Left lobe of liver (tissue), 2 donors: ENCODE measurements around the gene COBLL1. TPM values are rescaled to one million over a fixed set of nuclear protein-coding genes. Genes with fewer than 3 reads are reported as not detected.

Experiments
- ATAC-seq: fragments of 200-7000 bp; cut with Tn5 transposase; one replicate; pipeline ENCODE4 v1.9.1; 2020; ENCODE audit warnings: mild to moderate bottlenecking, moderate library complexity
- DNase-seq: peaks from one replicate; pipeline ENCODE4 v3.0.0-alpha.2; 2020; ENCODE audit warnings: low spot score
- total RNA-seq: library from RNA; stranded (reverse); gene quantifications from one replicate; pipeline ENCODE4 v1.2.1, GENCODE V29; 2021
- donor health status: DM: no; HTN: no; CAD: no; lungs with moderate emphysema.
- donor health status: DM: no; HTN: yes; CAD: no.

The COBLL1 gene
- total RNA-seq, 1 donor from 2014 or later: 75.0 TPM

- no peak for ATAC-seq
- no peak for DNase-seq
Observed at GRCh38 chr2:164655336-164655735, 186.3 kb downstream of the COBLL1 start.

- ATAC-seq: no peak
- DNase-seq: no peak
Observed at GRCh38 chr2:164651361-164651760, 190.3 kb downstream of the COBLL1 start.

DNA sequence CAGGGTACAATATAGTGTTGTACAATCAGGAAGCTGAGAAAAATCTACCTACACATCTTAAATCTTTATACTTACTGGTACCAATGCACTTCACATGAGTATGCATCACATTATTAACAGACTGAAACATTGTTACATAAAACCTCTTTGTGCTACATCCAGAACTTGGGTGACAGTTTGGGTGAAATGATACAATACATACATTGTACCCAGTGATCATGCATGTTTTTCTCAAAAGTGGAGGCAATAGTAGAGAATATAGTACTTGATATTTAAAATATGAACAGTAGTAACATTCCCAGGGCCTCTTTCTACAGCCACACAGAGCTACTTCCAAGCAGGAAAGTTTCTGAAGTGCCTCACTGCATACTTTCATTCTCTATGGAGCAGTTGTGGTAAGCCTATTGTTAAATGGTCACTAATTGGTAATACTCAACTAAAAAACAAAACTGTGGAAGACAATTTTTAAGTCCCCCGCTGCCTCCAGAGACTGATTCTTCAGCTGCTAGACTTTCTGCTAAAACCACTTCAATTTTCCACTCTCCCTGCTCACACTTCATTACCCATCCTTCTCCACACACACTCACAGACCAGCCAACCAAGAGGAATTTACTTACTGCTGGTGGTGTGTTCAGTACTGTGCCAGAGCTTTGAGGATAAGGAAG, 197.5 kb downstream of the COBLL1 start:
- ATAC-seq: no peak
- no peak for DNase-seq

- ATAC-seq: peak; percentile 92
- peak; percentile 63 for DNase-seq
Observed at GRCh38 chr2:164642946-164643555, 198.6 kb downstream of the COBLL1 start.

- DNase-seq (no peak), ATAC-seq (no peak)
Observed at GRCh38 chr2:164642268-164642667, 199.4 kb downstream of the COBLL1 start.

Other genes starting within 250 kb of the COBLL1 start
- 39.3 TPM for gene GRB14, start 220.3 kb downstream of the COBLL1 start, total RNA-seq
- 2.2 TPM for gene SLC38A11, start 113.7 kb upstream of the COBLL1 start, total RNA-seq